C4-2B (cell line): ENCODE results near the gene ABTB1.

Experiments used
- ZFX ChIP-seq: fragments of 450-650 bp; IDR thresholded peaks from 2 replicates; pipeline ENCODE4 v1.6.1; 2017
- TF ChIP-seq, protein P1 (sequence below): fragments of 450-650 bp; conservative IDR thresholded peaks from 2 replicates; pipeline ENCODE4 v1.5.1; 2017; ENCODE audit warnings: mild to moderate bottlenecking

DNA sequence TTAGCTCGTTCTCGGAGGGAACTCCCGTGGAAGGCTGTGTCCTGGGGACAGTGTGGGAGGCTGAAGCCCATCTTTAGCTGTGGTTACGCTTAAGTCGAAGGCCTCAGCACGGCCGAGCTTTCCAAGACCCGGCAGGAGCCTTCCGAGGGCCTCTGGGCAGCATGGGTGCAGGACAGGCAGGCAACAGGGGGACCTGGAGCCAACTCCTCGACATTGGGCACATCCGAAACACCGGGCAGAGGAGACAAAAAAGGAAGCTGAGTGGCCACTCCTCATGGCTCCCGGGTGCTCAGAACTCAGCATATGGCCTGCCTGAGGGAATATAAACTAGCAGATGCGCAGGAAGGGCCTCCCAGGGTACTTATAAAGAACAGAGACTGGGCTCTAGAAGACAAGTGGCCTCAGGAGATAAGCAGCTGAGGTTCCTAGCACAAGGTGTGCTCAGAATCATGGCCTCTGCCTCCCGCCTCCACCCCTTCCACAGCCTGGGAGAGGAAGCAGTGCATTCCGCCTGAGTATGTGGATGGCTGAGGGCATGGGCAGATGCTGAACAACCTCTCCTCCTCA, 34.1 kb downstream of the ABTB1 start:
- TF ChIP-seq, protein P1, sequence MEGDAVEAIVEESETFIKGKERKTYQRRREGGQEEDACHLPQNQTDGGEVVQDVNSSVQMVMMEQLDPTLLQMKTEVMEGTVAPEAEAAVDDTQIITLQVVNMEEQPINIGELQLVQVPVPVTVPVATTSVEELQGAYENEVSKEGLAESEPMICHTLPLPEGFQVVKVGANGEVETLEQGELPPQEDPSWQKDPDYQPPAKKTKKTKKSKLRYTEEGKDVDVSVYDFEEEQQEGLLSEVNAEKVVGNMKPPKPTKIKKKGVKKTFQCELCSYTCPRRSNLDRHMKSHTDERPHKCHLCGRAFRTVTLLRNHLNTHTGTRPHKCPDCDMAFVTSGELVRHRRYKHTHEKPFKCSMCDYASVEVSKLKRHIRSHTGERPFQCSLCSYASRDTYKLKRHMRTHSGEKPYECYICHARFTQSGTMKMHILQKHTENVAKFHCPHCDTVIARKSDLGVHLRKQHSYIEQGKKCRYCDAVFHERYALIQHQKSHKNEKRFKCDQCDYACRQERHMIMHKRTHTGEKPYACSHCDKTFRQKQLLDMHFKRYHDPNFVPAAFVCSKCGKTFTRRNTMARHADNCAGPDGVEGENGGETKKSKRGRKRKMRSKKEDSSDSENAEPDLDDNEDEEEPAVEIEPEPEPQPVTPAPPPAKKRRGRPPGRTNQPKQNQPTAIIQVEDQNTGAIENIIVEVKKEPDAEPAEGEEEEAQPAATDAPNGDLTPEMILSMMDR: no peak
- no peak for TF ChIP-seq ZFX
